Measurements from ENCODE around the gene CCDC185.

Gene CCDC185

DNA sequence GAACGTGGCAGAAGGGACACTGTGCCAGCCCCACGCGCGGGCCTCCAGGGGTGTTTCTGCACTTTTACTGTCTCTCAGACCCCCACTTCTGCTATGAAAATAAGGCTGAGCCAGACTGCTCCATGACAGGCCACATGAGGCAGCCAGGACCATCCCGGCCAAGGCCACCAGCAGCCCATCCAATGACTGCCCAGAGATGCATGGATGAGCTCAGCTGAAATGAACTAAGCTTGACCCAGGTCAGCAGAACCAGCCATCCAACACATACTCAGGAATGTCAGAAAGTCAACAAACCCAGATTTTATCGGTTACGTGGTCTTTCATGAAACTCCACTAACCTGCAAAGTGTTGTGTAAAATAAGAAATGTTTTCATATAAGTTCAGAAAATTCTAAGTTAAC lies 51.2 kb downstream of the CCDC185 start:
- Histone ChIP-seq H3K4me3 (ENCODE audit: low read depth, low read length) (no peak overlapping the region), H3K27me3 (replicated peaks) (no peaks in the 10 kb centered on the region), H3K36me3 (replicated peaks) (no peaks in the 10 kb centered on the region), H3K27ac (no peak overlapping the region)
- in situ Hi-C loops (cut with HindIII; ENCODE audit: low pct_ligation_motif_present, low sequenced_read_pairs) = no loop called here
- TF ChIP-seq, protein P1, sequence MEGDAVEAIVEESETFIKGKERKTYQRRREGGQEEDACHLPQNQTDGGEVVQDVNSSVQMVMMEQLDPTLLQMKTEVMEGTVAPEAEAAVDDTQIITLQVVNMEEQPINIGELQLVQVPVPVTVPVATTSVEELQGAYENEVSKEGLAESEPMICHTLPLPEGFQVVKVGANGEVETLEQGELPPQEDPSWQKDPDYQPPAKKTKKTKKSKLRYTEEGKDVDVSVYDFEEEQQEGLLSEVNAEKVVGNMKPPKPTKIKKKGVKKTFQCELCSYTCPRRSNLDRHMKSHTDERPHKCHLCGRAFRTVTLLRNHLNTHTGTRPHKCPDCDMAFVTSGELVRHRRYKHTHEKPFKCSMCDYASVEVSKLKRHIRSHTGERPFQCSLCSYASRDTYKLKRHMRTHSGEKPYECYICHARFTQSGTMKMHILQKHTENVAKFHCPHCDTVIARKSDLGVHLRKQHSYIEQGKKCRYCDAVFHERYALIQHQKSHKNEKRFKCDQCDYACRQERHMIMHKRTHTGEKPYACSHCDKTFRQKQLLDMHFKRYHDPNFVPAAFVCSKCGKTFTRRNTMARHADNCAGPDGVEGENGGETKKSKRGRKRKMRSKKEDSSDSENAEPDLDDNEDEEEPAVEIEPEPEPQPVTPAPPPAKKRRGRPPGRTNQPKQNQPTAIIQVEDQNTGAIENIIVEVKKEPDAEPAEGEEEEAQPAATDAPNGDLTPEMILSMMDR (IDR thresholded peaks at IDR 0.05; ENCODE audit: low read depth, low read length, missing control alignments) = no peak
- DNase-seq = no peak

Data from brain microvascular endothelial cell (primary cell).